Right lobe of liver (tissue), 4 donors: ENCODE measurements around the gene AVPR2.

Source experiments
- CTCF ChIP-seq, 4 donors: fragments of 200-600 bp in 3 of 4; fragments of 450-650 bp in 1 of 4; IDR thresholded peaks; one replicate each; pipeline versions ENCODE4 v1.5.1 to v1.8.0; 2016 to 2022; ENCODE audit warnings: antibody characterized with exemption in 4 of 4, mild to moderate bottlenecking in 2 of 4
- POLR2A ChIP-seq: fragments of 450-650 bp; IDR thresholded peaks from one replicate; pipeline ENCODE4 v1.6.1; 2017; ENCODE audit warnings: antibody characterized with exemption, mild to moderate bottlenecking
- donor health status: DM: no; HTN: no; CAD: no.
- donor health status: DM: no; HTN: no; CAD: no.
- donor health status: DM: no; HTN: yes; CAD: no.

GRCh38 chrX:153917869-153918268 lies 13.4 kb downstream of the AVPR2 start:
- TF ChIP-seq CTCF (IDR thresholded peaks at IDR 0.05) (no peak), POLR2A (no peak)
